AG04449 (cell line): ENCODE data around the gene CACNB2.

Source experiments
- CTCF ChIA-PET: fragments of 350-600 bp; formaldehyde crosslinking; extraction: SDS; loops from one replicate; lab custom pipeline; 2021; ENCODE audit warnings: antibody characterized with exemption; lab: Yijun Ruan, JAX
- POLR2A ChIA-PET: fragments of 400-600, 350-600 bp; formaldehyde crosslinking; extraction: SDS; loops from one replicate; lab custom pipeline; 2020; ENCODE audit warnings: antibody characterized with exemption, inconsistent platforms; lab: Yijun Ruan, JAX
- DNase-seq: peaks from one replicate; pipeline ENCODE4 v3.0.0-alpha.2; 2010; ENCODE audit warnings: low read depth, low spot score
- H3K4me3 ChIP-seq: 2 replicates; pipeline ENCODE4 v1.5.1; 2011; ENCODE audit warnings: low read depth, mild to moderate bottlenecking, control low read depth, low read length
- TF ChIP-seq, protein P1 (sequence below): IDR thresholded peaks from one replicate; pipeline ENCODE4 v1.5.1; 2011; ENCODE audit warnings: mild to moderate bottlenecking, moderate library complexity, low read length, control low read depth, inconsistent platforms; ENCODE audit not compliant: insufficient read depth; ENCODE audit errors: missing control alignments

The CACNB2 gene

GRCh38 chr10:18399158-18399557, 258.9 kb downstream of the CACNB2 start:
- CTCF ChIA-PET = no interaction called here

GRCh38 chr10:18400201-18400905, 260.1 kb downstream of the CACNB2 start:
- ChIA-PET POLR2A (no interaction called here), CTCF (no interaction called here)
- no peak overlapping the region for H3K4me3 ChIP-seq
- TF ChIP-seq, protein P1, sequence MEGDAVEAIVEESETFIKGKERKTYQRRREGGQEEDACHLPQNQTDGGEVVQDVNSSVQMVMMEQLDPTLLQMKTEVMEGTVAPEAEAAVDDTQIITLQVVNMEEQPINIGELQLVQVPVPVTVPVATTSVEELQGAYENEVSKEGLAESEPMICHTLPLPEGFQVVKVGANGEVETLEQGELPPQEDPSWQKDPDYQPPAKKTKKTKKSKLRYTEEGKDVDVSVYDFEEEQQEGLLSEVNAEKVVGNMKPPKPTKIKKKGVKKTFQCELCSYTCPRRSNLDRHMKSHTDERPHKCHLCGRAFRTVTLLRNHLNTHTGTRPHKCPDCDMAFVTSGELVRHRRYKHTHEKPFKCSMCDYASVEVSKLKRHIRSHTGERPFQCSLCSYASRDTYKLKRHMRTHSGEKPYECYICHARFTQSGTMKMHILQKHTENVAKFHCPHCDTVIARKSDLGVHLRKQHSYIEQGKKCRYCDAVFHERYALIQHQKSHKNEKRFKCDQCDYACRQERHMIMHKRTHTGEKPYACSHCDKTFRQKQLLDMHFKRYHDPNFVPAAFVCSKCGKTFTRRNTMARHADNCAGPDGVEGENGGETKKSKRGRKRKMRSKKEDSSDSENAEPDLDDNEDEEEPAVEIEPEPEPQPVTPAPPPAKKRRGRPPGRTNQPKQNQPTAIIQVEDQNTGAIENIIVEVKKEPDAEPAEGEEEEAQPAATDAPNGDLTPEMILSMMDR = no peak
- no peak for DNase-seq

More at GRCh38 chr10:18399158-18399557, 258.9 kb downstream of the CACNB2 start:
- no peak for DNase-seq
- TF ChIP-seq, protein P1 = no peak
- no peak overlapping the region for H3K4me3 ChIP-seq
- POLR2A ChIA-PET = no interaction called here

DNA sequence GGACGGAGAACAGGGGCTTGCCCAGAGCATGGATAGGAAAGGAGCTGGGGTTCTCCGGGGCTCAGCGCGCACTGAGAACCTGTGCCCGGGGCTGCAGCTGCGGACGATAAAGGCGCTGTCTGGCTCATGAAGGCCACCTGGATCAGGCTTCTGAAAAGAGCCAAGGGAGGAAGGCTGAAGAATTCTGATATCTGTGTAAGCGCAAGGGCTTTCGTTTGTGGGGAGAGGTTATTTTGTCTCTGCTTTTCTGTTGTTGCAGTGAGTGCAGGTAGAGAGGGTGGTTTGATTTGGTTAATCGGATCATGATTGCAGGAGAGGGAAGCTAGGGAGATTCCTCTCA, 260.7 kb downstream of the CACNB2 start:
- ChIA-PET CTCF (interaction anchor here (0.6 kb wide), 1 partner anchor 397 kb away, joined by 3 read pairs; no protein-coding TSS in a partner anchor), POLR2A (no interaction called here)
- no peak for DNase-seq
- H3K4me3 ChIP-seq = no peak overlapping the region
- TF ChIP-seq, protein P1 = no peak

GRCh38 chr10:18401416-18402195, 261.4 kb downstream of the CACNB2 start:
- TF ChIP-seq, protein P1 = no peak
- H3K4me3 ChIP-seq = no peak overlapping the region
- CTCF ChIA-PET = interaction anchor here (0.6 kb wide), 1 partner anchor 397 kb away, joined by 3 read pairs; no protein-coding TSS in a partner anchor
- POLR2A ChIA-PET = no interaction called here
- no peak for DNase-seq

DNA sequence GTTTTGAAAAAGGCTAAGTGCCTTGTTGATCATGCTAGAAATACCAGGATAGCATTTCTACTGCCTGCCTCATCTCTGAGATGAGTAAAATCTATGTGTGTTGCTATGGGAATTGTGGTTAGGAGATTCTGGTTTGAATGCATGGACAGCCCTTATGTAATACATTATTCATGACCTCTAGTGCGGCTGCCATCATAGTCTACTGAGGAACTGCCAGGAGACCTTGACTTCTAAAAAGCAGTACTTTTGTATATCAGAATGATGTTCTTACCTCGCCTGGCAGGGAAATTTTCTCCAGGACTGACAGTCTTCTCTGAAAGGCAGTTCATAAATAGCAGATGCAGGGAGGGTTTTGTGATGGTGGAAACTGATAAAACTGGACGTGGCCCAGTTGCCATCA, 262.6 kb downstream of the CACNB2 start:
- CTCF ChIA-PET = no interaction called here
- POLR2A ChIA-PET = no interaction called here
- no peak for DNase-seq
- H3K4me3 ChIP-seq = no peak overlapping the region
- TF ChIP-seq, protein P1 = no peak

DNA sequence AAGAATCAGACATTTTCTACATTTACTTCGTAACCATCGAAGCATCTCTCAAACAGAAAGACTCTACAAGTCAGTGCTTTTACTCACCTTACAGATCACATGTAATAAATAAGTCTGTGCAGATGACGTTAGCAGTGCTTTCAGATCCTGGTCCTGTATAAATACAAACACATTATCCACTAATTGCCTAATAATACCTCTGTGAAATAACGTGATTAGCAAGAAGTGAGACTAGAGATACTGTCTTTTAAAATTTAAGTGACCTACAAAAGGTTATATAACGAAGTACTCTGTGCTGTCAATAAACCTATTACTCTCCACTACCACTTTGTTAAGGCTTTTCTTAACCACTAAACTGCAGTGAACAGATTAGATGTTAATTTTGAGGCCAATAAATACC, 264.3 kb downstream of the CACNB2 start:
- ChIA-PET CTCF (no interaction called here), POLR2A (no interaction called here)
- H3K4me3 ChIP-seq = no peak overlapping the region
- no peak for DNase-seq
- TF ChIP-seq, protein P1 = no peak
